Thoracic aorta (tissue), 2 donors: ENCODE measurements around the gene TPO. TPM values are rescaled to one million over a fixed set of nuclear protein-coding genes. Genes with fewer than 3 reads are reported as not detected.

Source experiments
- ATAC-seq: fragments of 150-250 bp; one replicate; pipeline ENCODE4 v1.8.0; 2017; ENCODE audit warnings: low read depth; ENCODE audit not compliant: insufficient number of reproducible peaks, low FRiP score
- DNase-seq: peaks from one replicate; pipeline ENCODE4 v3.0.0-alpha.2; 2020; ENCODE audit warnings: low spot score
- H3K27ac ChIP-seq, 2 donors: fragments of 200-600 bp; sonication (generic); 1 replicate in 1 of 2; 2 replicates in 1 of 2; pipeline ENCODE4 v1.5.1; 2016; ENCODE audit warnings: mild to moderate bottlenecking in 2 of 2, moderate library complexity in 2 of 2
- H3K27me3 ChIP-seq: fragments of 200-600 bp; sonication (generic); replicated peaks from 2 replicates; pipeline ENCODE4 v1.6.0; 2016; ENCODE audit warnings: mild to moderate bottlenecking; ENCODE audit not compliant: insufficient read depth
- H3K36me3 ChIP-seq: fragments of 200-600 bp; sonication (generic); one replicate; pipeline ENCODE4 v1.5.1; 2016
- H3K4me1 ChIP-seq, 2 donors: fragments of 200-600 bp; sonication (generic); 1 replicate in 1 of 2; 2 replicates in 1 of 2; pipeline versions ENCODE4 v1.5.1 to v1.6.0; 2016; ENCODE audit warnings: low read depth in 2 of 2, mild to moderate bottlenecking in 1 of 2; ENCODE audit not compliant: control insufficient read depth in 1 of 2
- H3K4me3 ChIP-seq: fragments of 200-600 bp; sonication (generic); 2 replicates; pipeline ENCODE4 v1.5.1; 2016; ENCODE audit warnings: mild to moderate bottlenecking
- H3K9me3 ChIP-seq: fragments of 200-600 bp; sonication (generic); 2 replicates; pipeline ENCODE4 v1.5.1; 2016
- CTCF ChIP-seq: fragments of 200-600 bp; sonication (generic); IDR thresholded peaks from one replicate; pipeline ENCODE4 v1.5.1; 2019; ENCODE audit warnings: antibody characterized with exemption
- total RNA-seq, 2 donors: library from RNA; depleted of rRNA; stranded (reverse); fragments of >200 nt; gene quantifications; one replicate each; pipeline versions ENCODE4 v1.1.0 to v1.2.3, GENCODE V29; 2016

The TPO gene
- total RNA-seq, 2 donors from 2014 or later, result 8.1 to 24.1 TPM

GRCh38 chr2:1432726-1433125 lies 19.5 kb downstream of the TPO start:
- H3K4me3 ChIP-seq, result no peak overlapping the region
- DNase-seq, result no peak
- H3K9me3 ChIP-seq, result no peaks in the 10 kb centered on the region
- no peaks in the 10 kb centered on the region for H3K27me3 ChIP-seq
- H3K36me3 ChIP-seq, result no peaks in the 10 kb centered on the region
- H3K27ac ChIP-seq, result no peak overlapping the region
- TF ChIP-seq CTCF, result no peak
- ATAC-seq, result no peak
- H3K4me1 ChIP-seq, result no peaks in the 10 kb centered on the region

- no peaks in the 10 kb centered on the region for H3K27me3 ChIP-seq
- no peak for TF ChIP-seq CTCF
- H3K4me1 ChIP-seq, result no peaks in the 10 kb centered on the region
- ATAC-seq, result no peak
- no peaks in the 10 kb centered on the region for H3K36me3 ChIP-seq
- no peaks in the 10 kb centered on the region for H3K9me3 ChIP-seq
- H3K27ac ChIP-seq, result no peak overlapping the region
- H3K4me3 ChIP-seq, result no peak overlapping the region
- no peak for DNase-seq
These were observed 23.1 kb downstream of the TPO start for GRCh38 chr2:1436369-1436768.

GRCh38 chr2:1437101-1437500 lies 23.8 kb downstream of the TPO start:
- Histone ChIP-seq H3K4me3 (no peak overlapping the region), H3K27me3 (no peaks in the 10 kb centered on the region), H3K27ac (no peak overlapping the region), H3K4me1 (no peaks in the 10 kb centered on the region), H3K36me3 (no peaks in the 10 kb centered on the region), H3K9me3 (no peaks in the 10 kb centered on the region)
- ATAC-seq (no peak), DNase-seq (no peak)
- no peak for TF ChIP-seq CTCF

GRCh38 chr2:1437537-1437936 lies 24.3 kb downstream of the TPO start:
- H3K36me3 ChIP-seq, result no peaks in the 10 kb centered on the region
- ATAC-seq (no peak), DNase-seq (no peak)
- H3K27ac ChIP-seq, result no peak overlapping the region
- no peaks in the 10 kb centered on the region for H3K27me3 ChIP-seq
- no peak for TF ChIP-seq CTCF
- no peaks in the 10 kb centered on the region for H3K4me1 ChIP-seq
- H3K9me3 ChIP-seq, result no peaks in the 10 kb centered on the region
- no peak overlapping the region for H3K4me3 ChIP-seq

- Histone ChIP-seq H3K36me3 (no peaks in the 10 kb centered on the region), H3K27ac (no peak overlapping the region), H3K27me3 (no peaks in the 10 kb centered on the region), H3K9me3 (no peaks in the 10 kb centered on the region), H3K4me1 (no peaks in the 10 kb centered on the region), H3K4me3 (no peak overlapping the region)
- ATAC-seq (no peak), DNase-seq (no peak)
- no peak for TF ChIP-seq CTCF
These were observed 25.7 kb downstream of the TPO start for GRCh38 chr2:1438972-1439371.
